ENCODE data around the gene SOS1.

SOS1 gene

DNA sequence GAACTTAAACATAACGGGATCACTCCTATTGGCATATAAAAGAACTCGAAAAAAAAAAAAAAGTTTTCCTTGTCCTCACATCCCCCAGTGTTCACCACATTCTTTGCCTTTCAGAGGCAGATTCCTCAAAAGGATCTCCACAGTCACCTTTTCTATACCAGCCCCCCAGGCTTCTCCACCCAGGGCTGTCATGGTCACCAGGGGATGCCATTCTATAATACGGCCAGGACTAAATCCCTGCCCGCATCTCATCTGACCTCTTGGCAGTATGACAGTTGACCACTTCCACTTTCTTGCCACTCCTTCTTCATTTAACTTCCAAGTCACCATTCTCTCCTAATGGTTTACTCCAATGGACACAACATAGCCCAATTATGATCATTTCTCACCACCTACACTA lies 29.3 kb downstream of the SOS1 start:
- no peak for DNase-seq
- H3K4me2 ChIP-seq (ENCODE audit: low read depth, low read length), result no peak overlapping the region
- peaks cover 75% of the 10 kb centered on the region for H3K79me2 ChIP-seq (ENCODE audit: low read length)

GRCh38 chr2:39091063-39091462 lies 29.8 kb downstream of the SOS1 start:
- Histone ChIP-seq H2AFZ (ENCODE audit: low read length) (no peak overlapping the region), H3K4me3 (ENCODE audit: low read length) (no peak overlapping the region), H3K9me2 (replicated peaks; ENCODE audit: insufficient read depth, low read length) (no peaks in the 10 kb centered on the region), H3K27me3 (replicated peaks; ENCODE audit: insufficient read depth, low read length) (no peaks in the 10 kb centered on the region), H3K79me2 (ENCODE audit: low read length) (peaks cover 75% of the 10 kb centered on the region), H4K20me1 (ENCODE audit: insufficient read depth, low read length) (no peaks in the 10 kb centered on the region), H3K36me3 (replicated peaks; ENCODE audit: insufficient read depth, low read length) (no peaks in the 10 kb centered on the region), H3F3A (ENCODE audit: insufficient read depth, low read length) (peaks cover 31% of the 10 kb centered on the region), H3K4me1 (ENCODE audit: low read length) (peaks cover 26% of the 10 kb centered on the region), H3K27ac (ENCODE audit: low read length) (no peak overlapping the region), H3K9ac (ENCODE audit: low read length) (no peak overlapping the region), H3K9me3 (replicated peaks; ENCODE audit: insufficient read depth, low read length) (no peaks in the 10 kb centered on the region), H3K4me2 (ENCODE audit: low read depth, low read length) (no peak overlapping the region)
- DNase-seq, result no peak
- no peak for TF ChIP-seq EZH2 (optimal IDR thresholded peaks at IDR 0.05; ENCODE audit: low read depth, low read length)
- no peak for TF ChIP-seq CTCF (IDR thresholded peaks at IDR 0.05; ENCODE audit: low read length)
- TF ChIP-seq EZH2phosphoT487 (IDR thresholded peaks at IDR 0.05; ENCODE audit: low read length), result no peak

More for the DNA sequence above, 29.3 kb downstream of the SOS1 start:
- Histone ChIP-seq H3K36me3 (replicated peaks; ENCODE audit: insufficient read depth, low read length) (no peaks in the 10 kb centered on the region), H3K27me3 (replicated peaks; ENCODE audit: insufficient read depth, low read length) (no peaks in the 10 kb centered on the region), H3K9me3 (replicated peaks; ENCODE audit: insufficient read depth, low read length) (no peaks in the 10 kb centered on the region), H4K20me1 (ENCODE audit: insufficient read depth, low read length) (no peaks in the 10 kb centered on the region), H3K9me2 (replicated peaks; ENCODE audit: insufficient read depth, low read length) (no peaks in the 10 kb centered on the region), H3K27ac (ENCODE audit: low read length) (no peak overlapping the region), H3K9ac (ENCODE audit: low read length) (no peak overlapping the region), H2AFZ (ENCODE audit: low read length) (no peak overlapping the region), H3F3A (ENCODE audit: insufficient read depth, low read length) (peaks cover 35% of the 10 kb centered on the region), H3K4me3 (ENCODE audit: low read length) (no peak overlapping the region), H3K4me1 (ENCODE audit: low read length) (peaks cover 30% of the 10 kb centered on the region)
- TF ChIP-seq EZH2 (optimal IDR thresholded peaks at IDR 0.05; ENCODE audit: low read depth, low read length), result no peak
- no peak for TF ChIP-seq EZH2phosphoT487 (IDR thresholded peaks at IDR 0.05; ENCODE audit: low read length)
- no peak for TF ChIP-seq CTCF (IDR thresholded peaks at IDR 0.05; ENCODE audit: low read length)

- no peaks in the 10 kb centered on the region for H3K9me2 ChIP-seq (replicated peaks; ENCODE audit: insufficient read depth, low read length)
- peaks cover 67% of the 10 kb centered on the region for H3K79me2 ChIP-seq (ENCODE audit: low read length)
- no peak for TF ChIP-seq CTCF (IDR thresholded peaks at IDR 0.05; ENCODE audit: low read length)
- TF ChIP-seq EZH2phosphoT487 (IDR thresholded peaks at IDR 0.05; ENCODE audit: low read length), result no peak
- TF ChIP-seq EZH2 (optimal IDR thresholded peaks at IDR 0.05; ENCODE audit: low read depth, low read length), result no peak
- H3K4me3 ChIP-seq (ENCODE audit: low read length), result no peak overlapping the region
- H4K20me1 ChIP-seq (ENCODE audit: insufficient read depth, low read length), result no peaks in the 10 kb centered on the region
- H3F3A ChIP-seq (ENCODE audit: insufficient read depth, low read length), result no peaks in the 10 kb centered on the region
- H3K27ac ChIP-seq (ENCODE audit: low read length), result no peak overlapping the region
- DNase-seq, result no peak
- H3K9ac ChIP-seq (ENCODE audit: low read length), result no peak overlapping the region
- H3K4me2 ChIP-seq (ENCODE audit: low read depth, low read length), result no peak overlapping the region
- no peaks in the 10 kb centered on the region; the same call in 1 of the 2 replicates for H3K36me3 ChIP-seq (replicated peaks; ENCODE audit: insufficient read depth, low read length)
- no peaks in the 10 kb centered on the region for H3K4me1 ChIP-seq (ENCODE audit: low read length)
- H3K9me3 ChIP-seq (replicated peaks; ENCODE audit: insufficient read depth, low read length), result no peaks in the 10 kb centered on the region
- no peaks in the 10 kb centered on the region for H3K27me3 ChIP-seq (replicated peaks; ENCODE audit: insufficient read depth, low read length)
- no peak overlapping the region for H2AFZ ChIP-seq (ENCODE audit: low read length)
Observed at GRCh38 chr2:39080152-39080551, 40.7 kb downstream of the SOS1 start.

Data from MM.1S (cell line).